RPMI8226 (cell line): Measurements from ENCODE around the gene SLCO1A2.

Source experiments
- DNase-seq: peaks from one replicate; pipeline ENCODE4 v3.0.0-alpha.2; 2015

The SLCO1A2 gene

GRCh38 chr12:21328578-21328977 lies 6.1 kb downstream of the SLCO1A2 start:
- no peak for DNase-seq

- no peak for DNase-seq
Measured at GRCh38 chr12:21324551-21324950, 10.2 kb downstream of the SLCO1A2 start.

- DNase-seq, result no peak
Measured at GRCh38 chr12:21323736-21324135, 11.0 kb downstream of the SLCO1A2 start.

- DNase-seq, result no peak
Measured at GRCh38 chr12:21308785-21309184, 25.9 kb downstream of the SLCO1A2 start.

- DNase-seq, result no peak
Measured at GRCh38 chr12:21305661-21306060, 29.1 kb downstream of the SLCO1A2 start.

GRCh38 chr12:21300632-21301031 lies 34.1 kb downstream of the SLCO1A2 start:
- DNase-seq, result no peak

- peak; percentile 14 for DNase-seq
Measured at GRCh38 chr12:21296751-21297406, 37.8 kb downstream of the SLCO1A2 start.

GRCh38 chr12:21296348-21296747 lies 38.4 kb downstream of the SLCO1A2 start:
- DNase-seq, result no peak

- no peak for DNase-seq
Measured at GRCh38 chr12:21294176-21294575, 40.5 kb downstream of the SLCO1A2 start.

GRCh38 chr12:21292111-21292510 lies 42.6 kb downstream of the SLCO1A2 start:
- no peak for DNase-seq

- DNase-seq, result no peak
Measured at GRCh38 chr12:21289698-21290097, 45.0 kb downstream of the SLCO1A2 start.

- DNase-seq, result no peak
Measured at GRCh38 chr12:21276826-21277225, 57.9 kb downstream of the SLCO1A2 start.

GRCh38 chr12:21265932-21266331 lies 68.8 kb downstream of the SLCO1A2 start:
- DNase-seq, result no peak

GRCh38 chr12:21264232-21264631 lies 70.5 kb downstream of the SLCO1A2 start:
- no peak for DNase-seq

- DNase-seq, result no peak
Measured at GRCh38 chr12:21257172-21257571, 77.5 kb downstream of the SLCO1A2 start.

- DNase-seq, result no peak
Measured at GRCh38 chr12:21252070-21252469, 82.6 kb downstream of the SLCO1A2 start.

GRCh38 chr12:21248679-21249078 lies 86.0 kb downstream of the SLCO1A2 start:
- DNase-seq, result no peak

- no peak for DNase-seq
Measured at GRCh38 chr12:21239866-21240265, 94.9 kb downstream of the SLCO1A2 start.

GRCh38 chr12:21234395-21234794 lies 100.3 kb downstream of the SLCO1A2 start:
- DNase-seq, result no peak

- no peak for DNase-seq
Measured at GRCh38 chr12:21223930-21224329, 110.8 kb downstream of the SLCO1A2 start.

- no peak for DNase-seq
Measured at GRCh38 chr12:21221778-21222177, 112.9 kb downstream of the SLCO1A2 start.

- DNase-seq, result no peak
Measured at GRCh38 chr12:21221072-21221471, 113.6 kb downstream of the SLCO1A2 start.

GRCh38 chr12:21220266-21220665 lies 114.5 kb downstream of the SLCO1A2 start:
- no peak for DNase-seq

- no peak for DNase-seq
Measured at GRCh38 chr12:21219206-21219605, 115.5 kb downstream of the SLCO1A2 start.
